Epithelial cell of prostate (primary cell): ENCODE measurements around the gene COQ5.
A peak's percentile ranks its signal among the peaks of the same experiment; 100 is the strongest.

Experiments used
- DNase-seq: peaks from one replicate; pipeline ENCODE4 v3.0.0-alpha.2; 2011; ENCODE audit warnings: low read depth, low spot score
- H3K27ac ChIP-seq: fragments of 450-650 bp; 2 replicates; pipeline ENCODE4 v1.5.1; 2017; ENCODE audit warnings: mild to moderate bottlenecking

COQ5 gene, protein sequence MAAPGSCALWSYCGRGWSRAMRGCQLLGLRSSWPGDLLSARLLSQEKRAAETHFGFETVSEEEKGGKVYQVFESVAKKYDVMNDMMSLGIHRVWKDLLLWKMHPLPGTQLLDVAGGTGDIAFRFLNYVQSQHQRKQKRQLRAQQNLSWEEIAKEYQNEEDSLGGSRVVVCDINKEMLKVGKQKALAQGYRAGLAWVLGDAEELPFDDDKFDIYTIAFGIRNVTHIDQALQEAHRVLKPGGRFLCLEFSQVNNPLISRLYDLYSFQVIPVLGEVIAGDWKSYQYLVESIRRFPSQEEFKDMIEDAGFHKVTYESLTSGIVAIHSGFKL

DNA sequence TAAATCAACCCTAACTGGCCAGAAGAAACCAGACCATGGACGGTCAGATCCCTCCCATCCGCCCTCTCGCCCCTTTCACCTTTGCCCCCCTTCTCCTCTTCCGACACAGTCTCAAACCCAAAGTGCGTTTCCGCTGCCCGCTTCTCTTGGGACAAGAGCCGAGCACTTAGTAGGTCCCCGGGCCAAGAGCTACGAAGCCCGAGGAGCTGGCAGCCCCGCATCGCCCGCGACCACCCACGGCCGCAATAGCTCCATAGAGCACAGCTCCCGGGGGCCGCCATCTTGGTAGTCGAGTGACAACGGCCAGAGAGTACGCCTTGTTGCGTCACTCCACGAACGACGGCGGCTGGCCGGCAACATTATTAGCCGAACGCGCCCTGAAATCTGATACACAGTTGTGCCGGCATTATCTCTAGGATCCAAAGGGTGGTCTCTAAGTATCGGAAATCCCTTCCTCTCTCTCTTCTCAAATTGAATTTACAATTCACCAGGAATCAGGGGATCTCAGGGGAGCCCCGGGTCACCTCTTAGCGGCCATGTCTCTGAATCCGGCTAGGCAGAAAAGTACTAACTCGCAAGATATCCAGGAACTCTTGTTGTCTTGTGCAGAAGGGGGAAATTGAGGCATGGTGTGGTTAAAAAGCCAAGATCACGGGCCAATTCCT is at the start of gene COQ5:
Gene COQ5 (minus strand): TSS at position 298 of the 665 bp plus-strand sequence. CDS start 17 bp downstream, at position 281.
- no peak for DNase-seq
- peak within 1 kb of the TSS; percentile 88 for H3K27ac ChIP-seq

DNA sequence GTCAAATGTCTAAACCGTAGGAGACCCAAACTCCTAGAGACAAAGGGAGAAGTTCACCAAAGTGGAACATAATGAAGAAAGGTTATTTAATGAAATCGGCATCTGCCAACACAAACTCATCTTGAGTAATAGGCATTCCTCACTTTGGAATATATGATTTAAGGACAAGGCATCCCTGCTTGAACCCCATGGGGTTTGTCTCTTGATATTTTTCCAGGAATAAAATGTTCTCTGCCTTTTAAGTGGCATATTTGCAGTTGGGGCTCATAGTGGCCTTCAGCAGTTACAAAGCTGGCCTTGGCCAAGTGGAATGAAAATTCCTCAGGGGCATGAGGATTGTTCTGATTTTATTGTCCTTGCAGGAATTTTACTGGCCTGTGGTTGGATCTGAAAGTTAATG is 45.1 kb upstream of the COQ5 start:
- no peak for DNase-seq
- no peak overlapping the region for H3K27ac ChIP-seq

DNA sequence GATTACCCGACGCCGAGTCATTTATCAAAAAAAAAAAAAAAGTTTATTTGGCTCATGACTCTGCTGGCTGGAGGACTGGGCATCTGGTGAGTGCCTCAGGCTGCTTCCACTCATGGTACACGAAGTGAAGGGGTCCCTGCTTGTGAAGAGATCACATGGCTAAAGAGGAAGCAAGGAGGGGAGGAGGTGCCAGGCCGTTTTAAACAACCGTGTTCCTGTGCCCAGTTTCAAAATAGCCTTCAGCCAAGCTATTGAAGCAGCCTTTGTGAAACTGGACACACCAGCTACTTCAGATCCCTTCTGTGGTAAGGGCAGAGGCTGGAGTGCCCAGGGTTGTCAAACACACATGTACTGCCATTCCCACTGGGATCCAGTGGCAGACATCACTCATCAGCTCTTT is 44.6 kb upstream of the COQ5 start:
- H3K27ac ChIP-seq = no peak overlapping the region

DNA sequence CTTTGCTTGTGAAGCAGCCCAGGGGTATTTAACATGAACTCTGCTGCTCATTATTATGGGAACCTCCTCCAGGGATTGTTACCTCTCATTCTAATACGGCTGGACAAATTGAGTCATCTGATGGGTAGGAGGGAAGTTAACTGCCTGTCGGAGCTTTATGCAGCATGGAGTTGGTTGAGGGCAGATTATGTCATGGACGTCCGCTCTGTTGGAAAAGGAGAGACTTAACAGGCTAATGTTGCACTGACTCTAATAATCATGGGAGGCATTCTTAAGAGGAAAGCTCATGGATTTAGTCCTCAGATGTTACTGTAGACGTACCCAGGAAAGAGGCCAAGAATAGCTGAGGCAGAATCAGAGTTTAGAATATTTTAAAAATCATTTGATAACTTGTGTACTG is 42.3 kb upstream of the COQ5 start:
- H3K27ac ChIP-seq = no peak overlapping the region
- DNase-seq = no peak

More for the DNA sequence above, 44.6 kb upstream of the COQ5 start:
- DNase-seq = no peak

DNA sequence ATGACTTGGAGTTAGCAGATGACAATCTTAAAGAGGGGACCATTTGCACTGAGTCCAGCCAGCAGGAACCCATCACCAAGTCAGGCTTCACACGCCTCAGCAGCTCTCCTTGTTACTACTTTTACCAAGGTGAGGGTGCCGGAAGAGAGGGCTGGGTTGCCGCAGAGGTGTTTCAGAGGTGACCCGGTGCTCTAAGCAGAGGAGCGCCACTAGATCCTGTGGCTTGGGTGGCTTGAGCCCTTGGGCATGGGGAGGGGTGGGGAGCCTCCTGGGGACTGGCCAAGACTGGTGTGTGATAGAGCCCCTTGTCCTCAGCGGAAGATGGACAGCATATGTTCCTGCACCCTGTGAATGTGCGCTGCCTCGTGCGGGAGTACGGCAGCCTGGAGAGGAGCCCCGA is 34.5 kb upstream of the COQ5 start:
- no peak overlapping the region for H3K27ac ChIP-seq
- no peak for DNase-seq

DNA sequence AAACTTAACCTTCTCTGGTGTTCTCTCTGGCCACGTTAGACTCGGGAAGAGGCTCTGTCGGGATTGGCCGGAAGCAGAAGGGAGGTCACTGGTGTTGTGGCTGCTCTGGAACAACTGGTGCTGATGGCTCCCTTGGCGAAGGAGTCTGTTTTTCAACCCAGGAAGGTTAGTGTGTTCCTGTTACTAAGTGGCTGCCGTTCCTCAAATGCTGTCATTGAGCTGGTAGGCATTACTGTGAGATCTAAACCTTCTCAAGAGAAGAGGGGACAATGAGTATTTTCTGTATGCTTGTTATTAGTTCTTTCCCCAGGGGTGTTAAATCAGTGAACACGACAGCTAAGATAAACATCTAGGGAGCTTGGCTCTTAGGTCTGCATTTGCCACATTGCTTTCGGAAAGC is 33.9 kb upstream of the COQ5 start:
- H3K27ac ChIP-seq = no peak overlapping the region
- DNase-seq = no peak

DNA sequence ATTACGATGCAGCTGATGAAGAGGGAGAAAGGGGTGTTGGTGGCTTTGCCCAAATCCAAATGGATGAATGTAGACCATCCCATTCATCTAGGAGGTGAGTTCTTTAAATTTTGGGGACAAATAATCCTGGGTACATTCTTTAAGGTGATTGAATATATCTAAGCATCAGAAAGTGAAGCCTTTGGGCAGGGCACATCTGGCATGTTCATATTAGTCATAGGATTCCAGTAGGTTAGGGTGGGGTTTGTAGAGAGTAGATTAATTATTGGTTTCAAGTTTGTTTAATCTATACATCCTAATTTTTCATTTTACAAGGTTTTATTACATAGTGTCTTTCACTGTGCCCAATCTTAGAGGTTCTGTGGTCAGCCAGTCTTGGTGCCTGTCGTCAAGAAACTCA is 28.6 kb upstream of the COQ5 start:
- DNase-seq = no peak
- no peak overlapping the region for H3K27ac ChIP-seq

DNA sequence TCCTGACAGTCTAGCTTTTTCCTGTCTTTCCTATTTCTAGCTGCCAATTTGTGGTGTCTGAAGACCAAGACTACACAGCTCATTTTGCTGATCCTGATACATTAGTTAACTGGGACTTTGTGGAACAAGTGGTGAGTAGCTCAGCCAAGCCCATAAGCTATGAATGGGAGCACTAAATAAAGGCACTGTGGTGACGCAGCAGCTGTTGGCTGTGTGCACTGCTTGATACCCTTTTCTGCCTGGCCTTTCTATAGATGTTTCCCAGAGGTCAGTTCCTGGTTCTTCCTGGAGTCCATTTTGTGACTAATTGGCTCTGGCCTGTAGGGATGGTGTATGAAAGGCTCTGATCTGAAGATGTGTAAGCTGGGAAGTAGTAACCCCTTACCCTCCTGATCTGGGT is 25.7 kb upstream of the COQ5 start:
- no peak overlapping the region for H3K27ac ChIP-seq
- no peak for DNase-seq

DNA sequence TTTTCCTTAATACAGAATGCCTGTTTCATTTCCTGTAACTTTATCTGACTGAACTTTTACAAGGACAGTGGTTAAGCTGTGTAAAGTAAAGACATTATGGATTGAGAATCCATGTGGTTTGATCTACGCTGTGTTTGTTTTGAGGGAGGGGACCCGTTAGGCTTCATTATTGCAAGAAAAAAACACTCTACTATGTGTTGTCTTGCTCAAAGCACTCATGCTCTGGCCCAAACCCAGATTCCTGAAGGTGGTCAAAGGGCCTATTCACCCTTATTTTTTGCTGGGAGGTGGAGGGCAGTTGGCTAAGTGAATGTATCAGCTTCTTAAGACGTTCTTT is 17.1 kb upstream of the COQ5 start:
- no peak for DNase-seq
- peak overlapping the region; percentile 19 for H3K27ac ChIP-seq

DNA sequence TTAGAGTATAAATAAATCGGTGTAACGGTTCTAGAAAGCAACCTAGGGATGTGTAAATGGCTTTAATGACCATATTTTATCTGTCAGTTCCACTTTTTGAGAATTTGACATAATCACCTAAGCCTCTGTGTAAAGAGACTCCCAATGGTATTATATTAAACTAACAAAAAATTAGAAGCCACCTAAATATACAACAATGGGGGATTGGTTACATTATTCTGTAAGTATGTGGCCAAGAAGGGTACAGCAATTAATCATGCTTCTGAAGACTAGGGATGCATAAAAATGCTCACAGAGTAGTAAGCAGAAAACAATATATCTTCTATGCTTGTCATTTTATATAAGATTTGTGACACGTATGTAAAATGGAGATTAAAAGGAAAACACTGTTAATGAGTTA is 15.7 kb upstream of the COQ5 start:
- H3K27ac ChIP-seq = no peak overlapping the region
- DNase-seq = no peak

DNA sequence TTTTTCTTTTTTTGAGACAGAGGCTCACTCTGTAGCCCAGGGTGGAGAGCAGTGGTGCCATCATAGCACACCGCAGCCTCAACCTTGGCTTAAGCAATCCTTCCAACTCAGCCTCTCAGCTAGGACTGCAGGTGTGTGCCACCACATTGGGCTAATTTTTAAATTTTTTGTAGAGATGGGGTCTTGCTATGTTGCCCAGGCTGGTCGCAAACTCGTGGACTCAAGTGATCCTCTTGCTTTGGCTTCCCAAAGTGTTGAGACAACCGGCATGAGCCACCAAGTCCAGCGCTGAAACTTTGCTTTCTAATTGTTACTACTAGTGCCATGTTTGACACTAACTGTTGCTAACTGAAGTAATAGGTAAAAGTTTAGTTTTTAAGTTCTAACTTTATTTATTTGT is 13.2 kb upstream of the COQ5 start:
- H3K27ac ChIP-seq = no peak overlapping the region
- DNase-seq = no peak

DNA sequence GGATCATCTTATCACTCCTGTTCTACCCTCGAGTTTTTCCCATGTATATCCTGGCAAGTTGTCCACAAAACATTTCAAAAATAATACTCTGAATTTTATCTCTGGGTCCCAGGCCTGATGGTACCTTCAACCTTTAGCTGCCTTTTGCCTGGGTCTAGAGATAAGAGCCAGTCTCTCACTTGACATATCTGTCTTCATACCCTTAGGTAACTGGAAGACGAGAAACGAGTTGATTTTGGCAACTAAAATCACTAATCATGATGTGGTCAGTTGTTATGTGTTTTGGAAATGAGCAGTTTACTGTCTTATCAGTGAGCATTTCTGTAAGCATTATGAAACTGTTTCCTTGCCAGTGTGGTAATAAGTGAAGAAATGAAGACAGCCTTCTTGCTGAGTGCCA is 11.5 kb upstream of the COQ5 start:
- H3K27ac ChIP-seq = no peak overlapping the region
- no peak for DNase-seq

DNA sequence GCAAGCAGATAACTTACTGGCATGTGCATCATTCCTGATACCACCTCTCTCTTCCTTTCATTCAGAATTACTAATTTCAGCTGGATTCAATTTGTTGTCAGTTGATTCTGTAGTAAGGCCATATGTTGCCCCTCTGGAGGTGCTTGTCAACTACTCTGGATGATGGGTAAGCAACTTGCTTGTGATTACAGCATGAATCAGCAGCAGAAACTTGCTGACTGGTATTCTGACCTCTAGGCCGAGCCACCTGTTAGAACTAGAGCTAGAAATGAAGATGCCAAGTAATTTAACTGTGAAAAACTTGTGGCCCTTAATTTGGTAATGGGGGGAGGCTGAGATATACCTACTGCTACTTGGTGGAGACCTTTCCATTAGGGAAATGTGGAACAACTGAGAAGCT is 10.3 kb upstream of the COQ5 start:
- no peak for DNase-seq
- peak overlapping the region; percentile 69 for H3K27ac ChIP-seq

DNA sequence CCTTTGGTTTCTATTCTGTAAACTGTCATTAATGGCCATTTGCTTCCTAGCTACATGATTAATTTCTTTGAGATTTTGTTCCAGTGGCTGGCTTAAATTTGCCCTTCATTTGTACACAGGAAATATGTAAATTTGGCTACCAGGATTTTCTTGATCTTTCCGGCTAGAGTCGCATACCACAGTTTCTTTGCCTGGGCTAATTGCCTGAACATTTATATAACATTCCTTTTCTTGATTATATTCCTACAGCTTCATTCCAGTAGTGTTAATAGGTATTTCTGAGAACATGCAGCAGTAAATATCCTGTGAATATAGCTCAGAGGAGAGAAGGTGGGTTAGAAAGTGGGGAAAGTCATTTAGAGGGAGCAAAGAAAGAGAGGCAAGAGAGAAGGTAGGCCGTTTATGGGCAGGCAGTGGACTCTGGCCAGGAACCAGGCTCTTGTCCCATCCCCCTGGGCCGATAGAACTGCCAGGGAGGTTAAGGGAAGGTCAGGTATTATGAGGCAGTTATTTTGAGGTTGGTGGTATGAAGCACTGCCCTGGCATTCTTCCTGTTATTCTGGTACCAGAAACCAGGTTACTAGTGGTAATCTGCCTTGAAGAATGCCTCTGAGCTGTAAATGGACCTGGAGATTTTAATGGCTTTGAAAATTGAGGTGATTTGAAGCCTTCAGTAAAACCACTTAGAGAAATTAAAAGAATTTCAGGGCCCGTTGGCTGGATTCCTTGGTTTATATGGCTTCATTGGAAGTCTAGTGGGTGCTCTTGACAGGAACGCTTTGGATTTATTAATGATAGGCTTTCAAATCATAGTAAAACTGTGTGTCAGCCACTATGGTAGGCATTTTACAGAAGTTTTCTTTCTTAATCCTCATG is 9.6 kb upstream of the COQ5 start:
- H3K27ac ChIP-seq = peak overlapping the region; percentile 69
- DNase-seq = peak; percentile 45

DNA sequence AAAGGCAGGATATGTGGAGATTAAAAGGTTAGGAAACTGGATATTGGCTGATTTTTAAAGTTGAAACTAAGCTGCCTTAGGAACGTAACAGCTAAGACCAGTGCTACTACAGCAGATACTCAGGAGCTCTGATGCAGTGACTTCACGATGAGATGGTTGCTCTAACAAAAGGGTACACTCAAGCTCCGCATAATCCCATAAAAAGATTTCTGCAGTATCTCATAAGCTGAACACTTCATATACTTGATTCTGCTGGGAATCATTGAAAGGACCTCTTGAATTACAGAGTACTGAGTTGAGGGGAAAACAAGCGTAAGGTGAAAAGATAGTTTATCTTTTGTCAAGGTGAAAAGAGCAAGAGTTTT is 8.9 kb upstream of the COQ5 start:
- no peak for DNase-seq
- peak overlapping the region; percentile 69 for H3K27ac ChIP-seq

DNA sequence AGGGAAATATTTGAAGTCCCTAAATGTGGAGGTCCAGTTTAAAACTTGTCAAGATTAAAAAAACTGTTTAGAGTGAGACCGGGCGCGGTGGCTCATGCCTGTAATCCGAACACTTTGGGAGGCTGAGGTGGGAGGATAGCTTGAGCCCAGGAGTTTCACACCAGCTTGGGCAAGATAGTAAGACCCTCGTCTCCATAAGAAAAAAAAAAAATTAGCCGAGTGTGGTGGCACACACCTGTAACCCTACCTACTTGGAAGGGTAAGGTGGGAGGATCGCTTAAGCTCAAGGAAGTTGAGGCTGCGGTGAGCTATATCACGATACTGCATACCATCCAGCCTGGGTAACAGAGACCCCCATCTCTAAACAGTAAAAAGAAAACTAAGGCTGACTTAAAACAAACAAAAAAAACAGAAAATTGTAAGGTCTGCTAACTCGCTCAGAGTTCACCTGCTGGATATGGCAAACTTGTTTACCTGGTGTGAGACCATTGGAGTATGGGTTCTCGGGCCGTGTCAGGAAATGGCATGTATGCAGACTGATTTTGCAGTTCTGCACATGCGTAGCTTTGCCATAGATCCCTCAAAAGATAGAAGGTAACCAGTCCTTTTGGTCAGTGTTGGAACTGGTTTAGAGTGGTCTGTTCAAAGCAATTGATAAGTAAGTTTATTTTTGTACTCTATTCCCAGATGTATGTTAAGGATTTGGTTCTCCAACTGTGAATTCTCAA is 7.3 kb upstream of the COQ5 start:
- no peak for DNase-seq
- H3K27ac ChIP-seq = no peak overlapping the region

DNA sequence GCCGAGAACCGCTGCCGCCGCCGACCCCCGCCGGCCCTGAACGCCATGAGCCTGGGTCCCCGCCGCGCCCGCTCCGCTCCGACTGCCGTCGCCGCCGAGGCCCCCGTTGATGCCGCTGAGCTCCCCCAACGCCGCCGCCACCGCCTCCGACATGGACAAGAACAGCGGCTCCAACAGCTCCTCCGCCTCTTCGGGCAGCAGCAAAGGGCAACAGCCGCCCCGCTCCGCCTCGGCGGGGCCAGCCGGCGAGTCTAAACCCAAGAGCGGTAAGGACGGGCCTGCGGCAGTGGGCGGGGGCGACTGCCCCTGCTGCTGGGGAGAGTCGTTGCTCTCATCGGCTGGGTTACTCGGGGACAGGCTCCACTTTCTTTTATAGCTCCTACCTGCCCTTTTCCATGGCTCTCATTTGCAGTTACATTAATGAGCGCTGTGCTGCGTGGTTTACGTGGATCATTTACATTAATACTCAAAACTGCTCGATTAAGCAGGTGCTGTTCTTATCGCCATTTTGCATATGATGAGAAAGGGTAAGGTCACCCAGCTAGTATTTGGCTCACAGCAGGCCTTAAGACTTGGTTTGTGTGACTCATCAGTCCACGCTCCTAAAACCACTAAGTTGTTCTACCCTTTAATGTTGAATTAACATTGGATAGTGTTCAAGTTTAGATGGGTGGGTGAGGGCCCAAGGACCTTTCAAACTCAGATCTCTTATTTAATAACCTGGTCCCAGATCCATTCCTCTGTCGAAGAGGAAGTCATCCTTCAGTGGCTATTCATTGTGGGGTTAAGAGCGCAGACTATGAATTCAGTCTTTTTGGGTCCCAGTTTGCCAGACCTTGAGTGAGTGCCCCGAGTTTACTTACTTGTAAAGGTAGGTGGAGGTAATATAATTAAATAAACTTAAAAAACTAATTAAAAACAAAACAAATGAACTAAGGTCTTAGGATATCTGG is 6.0 kb upstream of the COQ5 start:
- peak overlapping the region; percentile 86 for H3K27ac ChIP-seq
- DNase-seq = peak; percentile 46

DNA sequence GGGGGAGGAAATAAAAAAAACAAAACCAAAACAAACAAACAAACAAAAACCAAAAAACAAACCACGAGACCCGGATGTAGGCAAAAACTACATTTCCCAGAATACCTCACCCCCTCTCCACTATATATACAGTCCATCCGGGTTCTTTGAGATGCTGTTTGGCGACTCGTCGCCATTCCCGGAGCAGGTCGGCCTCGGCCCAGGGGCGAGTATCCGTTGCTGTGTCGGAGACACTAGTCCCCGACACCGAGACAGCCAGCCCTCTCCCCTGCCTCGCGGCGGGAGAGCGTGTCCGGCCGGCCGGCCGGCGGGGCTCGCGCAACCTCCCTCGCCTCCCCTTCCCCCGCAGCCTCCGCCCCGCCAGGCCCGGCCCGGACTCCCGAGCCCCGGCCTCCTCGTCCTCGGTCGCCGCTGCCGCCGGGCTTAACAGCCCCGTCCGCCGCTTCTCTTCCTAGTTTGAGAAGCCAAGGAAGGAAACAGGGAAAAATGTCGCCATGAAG is 5.3 kb upstream of the COQ5 start, which contains the start of gene RNF10:
Gene RNF10 (plus strand): TSS at position 154 of the 500 bp plus-strand sequence. CDS start 456 bp downstream, outside the sequence.
- peak within 1 kb of the TSS; percentile 86 for H3K27ac ChIP-seq
- peak; percentile 54 for DNase-seq

DNA sequence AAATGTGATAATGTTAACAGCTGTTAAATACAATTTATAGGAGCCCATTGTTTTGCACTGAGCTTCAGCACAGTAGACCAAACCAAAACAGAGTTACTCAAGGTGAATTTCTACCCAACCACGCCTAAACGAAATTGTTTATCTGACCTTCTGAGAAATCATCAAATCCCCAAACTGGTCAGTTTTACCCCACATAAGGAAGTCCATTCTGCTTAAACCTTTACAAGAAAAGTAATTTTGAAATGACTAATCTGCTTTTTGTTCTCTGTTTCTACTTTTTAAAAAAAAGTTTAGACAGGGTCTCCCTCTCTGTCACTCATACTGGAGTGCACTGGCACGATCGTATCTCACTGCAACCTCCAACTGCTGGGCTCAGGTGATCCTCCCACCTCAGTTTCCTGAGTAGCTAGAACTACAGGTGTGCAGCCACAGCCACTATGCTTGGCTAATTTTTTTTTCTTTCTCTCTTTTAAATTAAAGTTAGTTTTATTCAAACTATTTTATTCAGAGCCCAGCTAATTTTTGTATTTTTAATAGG is 3.8 kb upstream of the COQ5 start:
- DNase-seq = no peak
- no peak overlapping the region for H3K27ac ChIP-seq
